RWPE2 (cell line): ENCODE results near the gene NLRC5.
"Not testable (repeated sequence)": the region's sequence is repeated elsewhere in the genome, so short reads cannot be mapped to it uniquely, and the experiment has no call there.

Source experiments
- ATAC-seq: fragments of 200-7000 bp; cut with Tn5 transposase; 3 replicates; pipeline ENCODE4 v1.9.1; 2021; ENCODE audit warnings: low read depth
- DNase-seq: peaks from one replicate; pipeline ENCODE4 v3.0.0-alpha.2; 2020; ENCODE audit warnings: low spot score
- H3K27ac ChIP-seq: fragments of 450-650 bp; 2 replicates; pipeline ENCODE4 v1.5.1; 2017; ENCODE audit warnings: mild to moderate bottlenecking; ENCODE audit not compliant: poor library complexity, severe bottlenecking
- H3K27me3 ChIP-seq: fragments of 250-450 bp; sonication (Bioruptor Pico); 2 replicates; pipeline ENCODE4 v1.5.1; 2021; ENCODE audit warnings: mild to moderate bottlenecking, moderate library complexity; ENCODE audit not compliant: insufficient read depth, poor library complexity, severe bottlenecking
- H3K36me3 ChIP-seq: fragments of 250-450 bp; sonication (Bioruptor Pico); 2 replicates; pipeline ENCODE4 v1.5.1; 2020; ENCODE audit warnings: low read depth, mild to moderate bottlenecking, moderate library complexity
- H3K4me1 ChIP-seq: fragments of 250-450 bp; sonication (Bioruptor Pico); 2 replicates; pipeline ENCODE4 v1.5.1; 2021; ENCODE audit warnings: mild to moderate bottlenecking, moderate library complexity; ENCODE audit not compliant: insufficient read depth, poor library complexity, severe bottlenecking
- H3K4me3 ChIP-seq: fragments of 250-450 bp; sonication (Bioruptor Pico); 2 replicates; pipeline ENCODE4 v1.5.1; 2021; ENCODE audit warnings: mild to moderate bottlenecking, moderate library complexity; ENCODE audit not compliant: severe bottlenecking
- H3K9me3 ChIP-seq: fragments of 250-450 bp; sonication (Bioruptor Pico); 2 replicates; pipeline ENCODE4 v1.5.1; 2021; ENCODE audit warnings: mild to moderate bottlenecking, moderate library complexity; ENCODE audit not compliant: severe bottlenecking
- CTCF ChIP-seq: fragments of 450-650 bp; IDR thresholded peaks from one replicate; pipeline ENCODE4 v1.5.1; 2017; ENCODE audit warnings: mild to moderate bottlenecking, moderate library complexity; ENCODE audit not compliant: poor library complexity, severe bottlenecking

NLRC5 gene

GRCh38 chr16:57094911-57095310 is 105.6 kb downstream of the NLRC5 start:
- Histone ChIP-seq H3K27me3 (no peaks in the 10 kb centered on the region), H3K4me3 (no peak overlapping the region), H3K27ac (no peak overlapping the region), H3K9me3 (no peaks in the 10 kb centered on the region), H3K4me1 (peaks cover 3% of the 10 kb centered on the region), H3K36me3 (no peaks in the 10 kb centered on the region)
- DNase-seq, result no peak
- TF ChIP-seq CTCF, result no peak
- no peak for ATAC-seq

- Histone ChIP-seq H3K9me3 (no peaks in the 10 kb centered on the region), H3K4me1 (peaks cover 6% of the 10 kb centered on the region), H3K27me3 (no peaks in the 10 kb centered on the region), H3K36me3 (no peaks in the 10 kb centered on the region), H3K27ac (no peak overlapping the region), H3K4me3 (no peak overlapping the region)
- DNase-seq, result no peak
- TF ChIP-seq CTCF, result no peak
- ATAC-seq, result no peak
Measured at GRCh38 chr16:57096192-57096591, 106.8 kb downstream of the NLRC5 start.

- no peaks in the 10 kb centered on the region for H3K27me3 ChIP-seq
- TF ChIP-seq CTCF, result no peak
- no peak overlapping the region for H3K27ac ChIP-seq
- ATAC-seq, result no peak
- H3K9me3 ChIP-seq, result no peaks in the 10 kb centered on the region
- H3K4me3 ChIP-seq, result no peak overlapping the region
- no peaks in the 10 kb centered on the region for H3K36me3 ChIP-seq
- DNase-seq, result no peak
- H3K4me1 ChIP-seq, result peaks cover 6% of the 10 kb centered on the region
Measured at GRCh38 chr16:57096793-57097192, 107.4 kb downstream of the NLRC5 start.

- ATAC-seq (no peak), DNase-seq (no peak)
- Histone ChIP-seq H3K4me3 (no peak overlapping the region), H3K4me1 (peaks cover 6% of the 10 kb centered on the region), H3K27me3 (no peaks in the 10 kb centered on the region), H3K36me3 (no peaks in the 10 kb centered on the region), H3K27ac (no peak overlapping the region), H3K9me3 (no peaks in the 10 kb centered on the region)
- no peak for TF ChIP-seq CTCF
Measured at GRCh38 chr16:57098188-57098841, 109.0 kb downstream of the NLRC5 start.

GRCh38 chr16:57099965-57100364 is 110.6 kb downstream of the NLRC5 start:
- 0 out of 3 replicates have a peak, but pooled peaks have one; percentile 22 for ATAC-seq
- not testable (repeated sequence) for DNase-seq, H3K9me3 ChIP-seq, H3K4me1 ChIP-seq, H3K4me3 ChIP-seq, H3K36me3 ChIP-seq, H3K27me3 ChIP-seq, H3K27ac ChIP-seq
